Measurements from ENCODE around the gene LPCAT2.

The LPCAT2 gene

GRCh38 chr16:55555436-55555835, 46.6 kb downstream of the LPCAT2 start:
- DNase-seq (ENCODE audit: low spot score), result no peak

DNA sequence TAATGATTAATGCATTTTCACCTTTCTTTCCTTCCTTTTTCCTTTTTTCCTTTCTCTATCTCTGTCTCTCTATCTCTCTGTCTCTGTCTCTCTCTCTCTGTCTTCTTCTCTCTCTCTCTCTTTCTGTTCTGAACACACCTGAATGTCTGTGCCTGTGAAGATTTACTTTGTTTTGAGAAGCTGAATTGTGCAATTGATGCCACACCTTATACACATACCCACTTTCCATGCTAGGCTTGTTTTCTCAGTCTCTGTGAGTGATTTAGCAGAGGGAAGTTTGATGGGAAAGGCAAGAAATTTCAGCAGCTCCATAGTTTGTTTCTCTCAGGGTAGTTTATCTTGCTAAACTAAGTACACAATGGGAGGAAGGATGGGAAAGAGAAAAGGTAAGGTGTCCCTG, 48.3 kb downstream of the LPCAT2 start:
- DNase-seq (ENCODE audit: low spot score), result no peak

- no peak for DNase-seq (ENCODE audit: low spot score)
These were observed 50.4 kb downstream of the LPCAT2 start for GRCh38 chr16:55559233-55559632.

GRCh38 chr16:55559933-55560516, 51.2 kb downstream of the LPCAT2 start:
- no peak for DNase-seq (ENCODE audit: low spot score)

GRCh38 chr16:55561319-55561848, 52.5 kb downstream of the LPCAT2 start:
- no peak for DNase-seq (ENCODE audit: low spot score)

- no peak for DNase-seq (ENCODE audit: low spot score)
These were observed 54.1 kb downstream of the LPCAT2 start for GRCh38 chr16:55562936-55563335.

DNA sequence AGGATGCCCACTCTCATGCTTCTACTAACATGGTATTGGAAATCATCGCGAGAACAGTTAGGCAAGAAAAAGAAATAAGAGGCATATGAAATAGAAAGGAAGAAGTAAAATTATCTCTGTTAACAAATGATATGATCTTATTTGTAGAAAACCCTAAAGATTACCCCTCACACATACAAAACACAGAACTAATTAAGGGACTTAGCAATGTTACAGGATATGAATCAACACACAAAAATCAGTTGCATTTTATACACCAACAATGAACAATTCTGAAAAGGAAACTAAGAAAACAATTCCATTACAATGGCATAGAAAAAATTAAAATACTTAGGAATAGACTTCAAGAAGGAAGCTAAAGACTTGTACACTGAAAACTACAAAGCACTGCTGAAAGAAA, 54.9 kb downstream of the LPCAT2 start:
- DNase-seq (ENCODE audit: low spot score), result peak; percentile 80

DNA sequence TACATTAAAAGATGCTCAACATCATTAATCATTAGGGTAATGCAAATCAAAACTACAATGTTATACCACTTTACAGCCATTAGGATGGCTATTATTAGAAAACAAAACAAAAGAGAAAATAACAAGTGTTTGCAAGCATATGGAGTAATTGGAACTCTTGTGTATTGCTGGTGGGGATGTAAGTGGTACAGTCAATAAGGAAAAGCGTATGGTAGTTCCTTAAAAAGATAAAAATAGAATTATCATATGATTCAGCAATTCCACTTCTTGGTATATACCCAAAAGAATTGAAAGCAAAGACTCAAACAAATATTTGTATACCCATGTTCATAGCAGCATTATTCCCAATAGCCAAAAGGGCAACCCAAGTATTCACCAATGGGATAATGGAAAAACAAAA, 56.2 kb downstream of the LPCAT2 start:
- DNase-seq (ENCODE audit: low spot score), result no peak

DNA sequence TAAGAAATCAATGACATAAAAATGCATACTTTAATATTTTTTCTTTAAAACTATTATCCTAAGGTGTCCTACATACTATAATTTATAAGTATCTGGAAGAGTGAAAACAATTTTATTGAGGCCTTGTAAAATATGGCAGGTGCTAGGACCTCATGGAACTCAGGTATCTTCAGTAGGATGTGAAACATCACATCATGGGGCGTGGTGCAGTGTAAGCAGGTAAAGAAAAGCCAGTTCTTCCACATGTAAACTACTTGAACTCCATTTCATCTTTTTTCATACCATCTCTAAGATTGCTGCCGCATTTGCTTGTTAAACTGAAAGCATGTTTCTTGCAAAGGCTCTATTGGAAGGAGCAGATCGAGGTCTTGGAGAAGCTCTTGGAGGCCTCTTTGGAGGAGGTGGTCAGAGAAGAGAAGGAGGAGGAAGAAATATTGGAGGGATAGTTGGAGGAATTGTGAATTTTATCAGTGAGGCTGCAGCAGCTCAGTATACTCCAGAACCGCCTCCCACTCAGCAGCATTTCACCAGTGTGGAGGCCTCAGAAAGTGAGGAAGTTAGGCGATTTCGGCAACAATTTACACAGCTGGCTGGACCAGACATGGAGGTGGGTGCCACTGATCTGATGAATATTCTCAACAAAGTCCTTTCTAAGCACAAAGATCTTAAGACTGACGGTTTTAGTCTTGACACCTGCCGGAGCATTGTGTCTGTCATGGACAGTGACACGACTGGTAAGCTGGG, 57.7 kb downstream of the LPCAT2 start, which contains the start of gene CAPNS2:
CAPNS2 (plus strand) TSS at position 253 of the 744 bp plus-strand sequence; CDS start at position 326, 73 bp downstream.
- DNase-seq (ENCODE audit: low spot score), result no peak

DNA sequence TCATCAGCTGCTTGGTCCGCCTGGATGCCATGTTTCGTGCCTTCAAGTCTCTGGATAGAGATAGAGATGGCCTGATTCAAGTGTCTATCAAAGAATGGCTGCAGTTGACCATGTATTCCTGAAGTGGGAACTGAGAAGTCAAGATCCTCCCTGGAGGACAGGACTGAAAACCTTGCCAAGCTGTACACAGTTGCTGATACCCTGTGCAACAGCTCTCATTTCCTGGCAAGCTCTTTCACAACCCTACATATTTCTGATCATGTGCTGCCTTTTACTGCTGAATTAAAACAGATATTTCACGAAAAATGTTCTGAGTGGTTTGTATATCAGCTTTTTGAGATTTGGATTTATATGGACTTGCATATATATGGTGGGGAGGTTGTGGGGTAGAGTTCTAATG, 58.5 kb downstream of the LPCAT2 start:
- DNase-seq (ENCODE audit: low spot score), result no peak

DNA sequence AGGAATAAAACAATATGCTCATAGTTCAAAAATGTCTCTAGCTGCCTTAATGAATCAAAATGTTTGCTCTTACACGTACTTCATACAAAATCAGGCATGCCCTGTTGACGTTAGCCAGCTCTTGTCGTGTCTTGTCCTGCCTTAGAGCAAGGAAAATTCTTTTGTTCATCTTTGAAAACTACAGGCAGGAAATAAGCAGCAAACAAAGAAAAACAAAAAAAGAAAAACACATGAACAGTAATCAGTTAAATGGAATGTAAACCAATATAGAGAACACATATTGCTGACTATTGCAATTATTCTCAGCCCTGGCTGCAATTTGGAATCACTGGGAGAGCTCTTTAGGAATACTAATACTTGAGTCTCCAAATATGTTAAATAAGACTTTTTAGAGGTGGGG, 59.3 kb downstream of the LPCAT2 start:
- DNase-seq (ENCODE audit: low spot score), result no peak

DNA sequence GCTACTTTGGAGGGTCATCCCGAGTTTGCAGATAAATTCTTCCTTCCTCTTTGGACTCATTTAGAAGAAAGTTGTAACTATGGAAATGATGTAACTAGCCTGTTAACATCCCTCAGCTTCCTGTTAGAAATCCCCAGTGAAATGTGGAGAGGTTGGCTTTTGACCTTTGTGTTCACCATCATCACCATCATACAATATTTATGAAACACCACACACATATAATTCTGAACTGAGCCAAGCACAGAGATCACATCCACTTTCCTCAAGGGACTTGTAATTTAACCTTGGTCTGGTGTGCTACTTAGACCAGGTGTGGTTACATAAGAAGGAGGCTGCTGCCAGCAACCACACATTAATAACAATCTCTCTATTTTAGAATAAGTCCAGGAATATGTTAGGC, 60.2 kb downstream of the LPCAT2 start:
- peak; percentile 25 for DNase-seq (ENCODE audit: low spot score)

GRCh38 chr16:55570159-55570558, 61.3 kb downstream of the LPCAT2 start:
- DNase-seq (ENCODE audit: low spot score), result no peak

DNA sequence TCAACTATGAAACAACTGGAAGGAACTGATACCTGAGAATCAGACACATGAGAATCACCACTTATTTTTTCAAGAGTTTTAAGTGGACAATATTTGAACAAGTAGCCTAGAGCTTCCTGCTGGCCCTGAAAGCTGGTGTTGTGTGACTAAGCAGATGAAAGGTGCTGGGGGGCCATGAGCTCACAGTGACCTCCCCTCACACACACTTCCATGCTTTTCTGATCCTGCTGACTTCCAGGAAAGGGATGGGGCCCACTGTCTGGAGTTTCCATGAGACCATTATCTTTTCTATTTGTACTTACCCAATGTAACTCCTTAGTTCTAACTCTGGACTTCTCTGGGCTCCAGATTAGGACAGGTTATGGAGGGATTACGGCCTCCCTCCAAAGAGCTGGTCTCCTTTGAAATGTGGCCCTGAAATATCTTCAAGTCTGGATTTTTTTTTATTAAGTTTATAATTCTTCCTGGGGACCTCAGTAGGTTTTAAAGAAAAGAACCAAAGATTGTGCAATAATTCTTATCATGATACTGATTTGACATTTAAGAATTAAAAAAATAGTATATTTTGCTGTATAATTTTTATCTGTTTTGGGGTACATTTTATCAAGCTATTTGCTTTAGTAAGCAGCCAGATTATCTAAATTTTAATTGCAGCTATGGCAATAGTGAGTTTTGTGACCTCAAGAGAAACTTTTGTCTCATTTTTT, 62.5 kb downstream of the LPCAT2 start:
- DNase-seq (ENCODE audit: low spot score), result no peak

GRCh38 chr16:55572439-55572838, 63.6 kb downstream of the LPCAT2 start:
- no peak for DNase-seq (ENCODE audit: low spot score)

- no peak for DNase-seq (ENCODE audit: low spot score)
These were observed 65.9 kb downstream of the LPCAT2 start for GRCh38 chr16:55574811-55575210.

- DNase-seq (ENCODE audit: low spot score), result no peak
These were observed 66.6 kb downstream of the LPCAT2 start for GRCh38 chr16:55575496-55575895.

- no peak for DNase-seq (ENCODE audit: low spot score)
These were observed 67.5 kb downstream of the LPCAT2 start for GRCh38 chr16:55576384-55576783.

DNA sequence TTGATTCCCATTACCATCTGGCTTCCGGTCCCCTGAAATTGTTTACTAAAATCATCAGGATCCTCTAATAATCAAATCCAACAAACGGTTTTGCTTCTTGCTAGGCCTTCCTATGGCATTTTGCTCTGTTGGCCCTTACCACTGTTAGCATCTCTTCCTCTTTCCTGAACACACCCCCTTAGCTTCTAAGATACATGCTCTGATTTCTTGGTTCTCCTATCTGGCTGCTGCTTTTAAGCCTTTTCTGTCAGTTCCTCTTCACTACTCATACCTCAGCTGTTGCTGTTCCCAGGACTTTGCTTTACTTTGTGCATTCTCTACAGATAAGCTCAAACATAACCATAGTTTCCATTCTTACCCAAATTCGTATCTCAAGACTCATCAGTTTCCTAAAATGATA, 69.0 kb downstream of the LPCAT2 start:
- DNase-seq (ENCODE audit: low spot score), result no peak

- no peak for DNase-seq (ENCODE audit: low spot score)
These were observed 76.8 kb downstream of the LPCAT2 start for GRCh38 chr16:55585631-55586030.

- DNase-seq (ENCODE audit: low spot score), result no peak
These were observed 79.9 kb downstream of the LPCAT2 start for GRCh38 chr16:55588799-55589198.

DNA sequence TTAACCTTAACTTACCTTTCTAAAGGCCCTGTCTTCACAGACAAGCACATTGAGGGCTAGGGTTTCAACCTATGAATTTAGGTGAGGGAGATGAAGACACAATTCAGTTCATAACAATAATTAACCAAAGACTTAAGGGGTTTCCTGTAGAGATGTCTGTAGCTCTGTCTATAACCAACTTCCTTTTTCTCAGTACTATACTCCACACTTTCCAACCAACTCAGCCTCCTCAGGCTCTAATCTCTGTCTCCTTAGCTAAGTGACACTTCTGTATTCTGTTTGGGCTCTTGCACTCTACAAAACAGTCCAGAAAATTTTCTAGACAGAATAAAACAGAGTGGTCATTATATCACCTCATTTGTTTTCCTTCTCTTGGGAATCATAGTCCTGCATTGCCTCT, 83.4 kb downstream of the LPCAT2 start:
- DNase-seq (ENCODE audit: low spot score), result no peak

- no peak for DNase-seq (ENCODE audit: low spot score)
These were observed 89.1 kb downstream of the LPCAT2 start for GRCh38 chr16:55597928-55598327.
